ENCODE results near the gene NUDT17. TPM values are rescaled to one million over a fixed set of nuclear protein-coding genes. Genes with fewer than 3 reads are reported as not detected.
A peak's percentile ranks its signal among the peaks of the same experiment; 100 is the strongest.

Gene NUDT17
- total and polyA plus RNA-seq, 2 of the 8 experiments (the other 6 are each of a cell fraction or from before 2014, with no cell fraction given) = 2.7 to 4.1 TPM

GRCh38 chr1:145858901-145859490 is 13.6 kb downstream of the NUDT17 start, which contains the start of gene PIAS3 (continued):
- TF ChIP-seq USF2 (IDR thresholded peaks at IDR 0.05; ENCODE audit: low read length) = no peak
- TF ChIP-seq SAP30 (IDR thresholded peaks at IDR 0.05; ENCODE audit: insufficient read depth, insufficient replicate concordance, low read length) = peak; percentile 51
- TF ChIP-seq CTBP2 (IDR thresholded peaks at IDR 0.05; ENCODE audit: borderline replicate concordance, insufficient read depth, insufficient read length, low read length) = no peak
- 0 out of 2 replicates have a peak, but pooled peaks have one; percentile 16 for TF ChIP-seq JUND (IDR thresholded peaks at IDR 0.05; ENCODE audit: low read length)
- TF ChIP-seq EZH2 (IDR thresholded peaks at IDR 0.05; ENCODE audit: low read depth, low read length, severe bottlenecking) = no peak
- no peak for TF ChIP-seq CEBPB (IDR thresholded peaks at IDR 0.05; ENCODE audit: low read depth, low read length)
- TF ChIP-seq E2F6 (IDR thresholded peaks at IDR 0.05) = peak; percentile 18; the same call in 1 of the 2 replicates
- TF ChIP-seq TCF12 (IDR thresholded peaks at IDR 0.05; ENCODE audit: low read depth, low read length) = no peak
- TF ChIP-seq TBP (IDR thresholded peaks at IDR 0.05; ENCODE audit: low read depth, low read length) = peak; percentile 75
- peak; percentile 94 for TF ChIP-seq YY1 (IDR thresholded peaks at IDR 0.05; ENCODE audit: low read depth, low read length)
- TF ChIP-seq SIRT6 (IDR thresholded peaks at IDR 0.05; ENCODE audit: low read length) = no peak
- no peak for TF ChIP-seq SP2 (IDR thresholded peaks at IDR 0.05; ENCODE audit: low read length)
- no peak; the same call in 1 of the 2 replicates for TF ChIP-seq POLR2AphosphoS5 (IDR thresholded peaks at IDR 0.05; ENCODE audit: low read depth, low read length)
- no peak for TF ChIP-seq RXRA (IDR thresholded peaks at IDR 0.05; ENCODE audit: insufficient read depth, low read depth, low read length)
- no peak for TF ChIP-seq CBX5 (IDR thresholded peaks at IDR 0.05; ENCODE audit: low read depth, low read length)
- 0 out of 2 replicates have a peak, but pooled peaks have one; percentile 12 for TF ChIP-seq RBBP5 (IDR thresholded peaks at IDR 0.05; ENCODE audit: borderline replicate concordance, low read depth, low read length)
- TF ChIP-seq TEAD4 (IDR thresholded peaks at IDR 0.05; ENCODE audit: low read depth, low read length) = no peak
- no peak for TF ChIP-seq CHD1 (IDR thresholded peaks at IDR 0.05; ENCODE audit: low read depth, low read length)
- TF ChIP-seq MAFK (IDR thresholded peaks at IDR 0.05; ENCODE audit: low read depth, low read length) = no peak
- TF ChIP-seq PHF8 (conservative IDR thresholded peaks at IDR 0.05; ENCODE audit: low read depth, low read length) = 0 out of 2 replicates have a peak, but pooled peaks have one; percentile 36
- peak in 1 of 2 experiments; percentile 61; a peak in 1 of 3 replicates for TF ChIP-seq EP300 (IDR thresholded peaks at IDR 0.05; ENCODE audit: borderline replicate concordance in 1 of 2, low read depth in 2 of 2, low read length in 2 of 2)
